Neural crest cell (in vitro differentiated cells): ENCODE results near the gene PEAK1. TPM values are rescaled to one million over a fixed set of nuclear protein-coding genes. Genes with fewer than 3 reads are reported as not detected.

Source experiments
- DNase-seq: peaks from one replicate; pipeline ENCODE4 v3.0.0; 2021; ENCODE audit warnings: low read depth, mixed read lengths, low spot score
- H3K27ac Mint-ChIP-seq: one replicate; pipeline ENCODE4 v1.8.0; 2021; ENCODE audit warnings: mild to moderate bottlenecking, mixed read lengths; ENCODE audit not compliant: unreplicated experiment
- H3K27me3 Mint-ChIP-seq: 2 replicates; pipeline ENCODE4 v1.8.0; 2021; ENCODE audit warnings: low read depth, mild to moderate bottlenecking, mixed read lengths
- H3K36me3 Mint-ChIP-seq: 2 replicates; pipeline ENCODE4 v1.8.0; 2021; ENCODE audit warnings: low read depth, mild to moderate bottlenecking, mixed read lengths
- H3K4me1 Mint-ChIP-seq: 2 replicates; pipeline ENCODE4 v1.8.0; 2021; ENCODE audit warnings: mixed read lengths
- H3K4me3 Mint-ChIP-seq: one replicate; pipeline ENCODE4 v1.8.0; 2021; ENCODE audit warnings: mild to moderate bottlenecking, mixed read lengths
- H3K9me3 Mint-ChIP-seq: 2 replicates; pipeline ENCODE4 v1.8.0; 2021; ENCODE audit warnings: mixed read lengths
- CTCF ChIP-seq: fragments of 200-600 bp; sonication (generic); conservative IDR thresholded peaks from 2 replicates; pipeline ENCODE4 v1.5.0; 2021; ENCODE audit warnings: antibody characterized with exemption, mild to moderate bottlenecking
- total RNA-seq: library from RNA; stranded (reverse); gene quantifications from 2 replicates; pipeline ENCODE4 v1.2.1, GENCODE V29; 2021

Gene PEAK1
- total RNA-seq, 1 donor from 2014 or later = 26.0 TPM

- Mint-ChIP-seq H3K27me3 (no peaks in the 10 kb centered on the region), H3K36me3 (peaks cover 2% of the 10 kb centered on the region), H3K9me3 (no peaks in the 10 kb centered on the region), H3K4me3 (no peak overlapping the region), H3K4me1 (no peaks in the 10 kb centered on the region), H3K27ac (no peak overlapping the region)
- DNase-seq = no peak
- TF ChIP-seq CTCF = no peak
Measured at GRCh38 chr15:77173487-77173886, 246.4 kb downstream of the PEAK1 start.

- no peaks in the 10 kb centered on the region for H3K9me3 Mint-ChIP-seq
- no peak for DNase-seq
- H3K27ac Mint-ChIP-seq = no peak overlapping the region
- TF ChIP-seq CTCF = no peak
- no peaks in the 10 kb centered on the region for H3K27me3 Mint-ChIP-seq
- no peak overlapping the region for H3K4me3 Mint-ChIP-seq
- no peaks in the 10 kb centered on the region for H3K4me1 Mint-ChIP-seq
- H3K36me3 Mint-ChIP-seq = no peaks in the 10 kb centered on the region
Measured at GRCh38 chr15:77171221-77171967, 248.5 kb downstream of the PEAK1 start.

GRCh38 chr15:77168616-77169015 lies 251.3 kb downstream of the PEAK1 start:
- Mint-ChIP-seq H3K36me3 (no peaks in the 10 kb centered on the region), H3K27ac (no peak overlapping the region), H3K4me1 (peaks cover 9% of the 10 kb centered on the region), H3K4me3 (no peak overlapping the region), H3K27me3 (no peaks in the 10 kb centered on the region), H3K9me3 (no peaks in the 10 kb centered on the region)
- TF ChIP-seq CTCF = no peak
- DNase-seq = no peak

GRCh38 chr15:77168141-77168540 lies 251.8 kb downstream of the PEAK1 start:
- no peak for TF ChIP-seq CTCF
- no peaks in the 10 kb centered on the region for H3K36me3 Mint-ChIP-seq
- H3K4me3 Mint-ChIP-seq = no peak overlapping the region
- peaks cover 10% of the 10 kb centered on the region for H3K4me1 Mint-ChIP-seq
- no peaks in the 10 kb centered on the region for H3K9me3 Mint-ChIP-seq
- no peak overlapping the region for H3K27ac Mint-ChIP-seq
- no peaks in the 10 kb centered on the region for H3K27me3 Mint-ChIP-seq
- no peak for DNase-seq

- no peak for TF ChIP-seq CTCF
- Mint-ChIP-seq H3K27ac (no peak overlapping the region), H3K36me3 (no peaks in the 10 kb centered on the region), H3K4me1 (peaks cover 10% of the 10 kb centered on the region), H3K27me3 (no peaks in the 10 kb centered on the region), H3K4me3 (no peak overlapping the region), H3K9me3 (no peaks in the 10 kb centered on the region)
- no peak for DNase-seq
Measured at GRCh38 chr15:77167406-77167805, 252.5 kb downstream of the PEAK1 start.
